ENCODE measurements around the gene LARP1B. TPM values are rescaled to one million over a fixed set of nuclear protein-coding genes. Genes with fewer than 3 reads are reported as not detected.

LARP1B gene
- total RNA-seq, 2 experiments from 2014 or later = 13.6 to 14.5 TPM

GRCh38 chr4:128169245-128169644 is 108.1 kb downstream of the LARP1B start:
- Mint-ChIP-seq H3K4me1 (ENCODE audit: low read depth) (no peaks in the 10 kb centered on the region), H3K4me3 (no peak overlapping the region), H3K36me3 (ENCODE audit: low read depth) (no peaks in the 10 kb centered on the region), H3K27ac (no peak overlapping the region), H3K27me3 (ENCODE audit: low read depth) (no peaks in the 10 kb centered on the region), H3K9me3 (ENCODE audit: insufficient read depth) (no peaks in the 10 kb centered on the region)
- DNase-seq (no peak), ATAC-seq (no peak)
- CTCF ChIA-PET = no interaction called here
- POLR2A ChIA-PET = no interaction called here

GRCh38 chr4:128176643-128177042 is 115.5 kb downstream of the LARP1B start:
- Mint-ChIP-seq H3K9me3 (ENCODE audit: insufficient read depth) (no peaks in the 10 kb centered on the region), H3K27me3 (ENCODE audit: low read depth) (no peaks in the 10 kb centered on the region), H3K27ac (no peak overlapping the region), H3K4me3 (no peak overlapping the region), H3K36me3 (ENCODE audit: low read depth) (no peaks in the 10 kb centered on the region), H3K4me1 (ENCODE audit: low read depth) (no peaks in the 10 kb centered on the region)
- POLR2A ChIA-PET = no interaction called here
- no peak for ATAC-seq
- no peak for DNase-seq
- CTCF ChIA-PET = no interaction called here

- H3K4me3 Mint-ChIP-seq = no peak overlapping the region
- H3K27ac Mint-ChIP-seq = no peak overlapping the region
- no peaks in the 10 kb centered on the region for H3K36me3 Mint-ChIP-seq (ENCODE audit: low read depth)
- ChIA-PET CTCF (interaction anchor here (0.6 to 1.0 kb wide), 2 partner anchors 15 to 1411 kb away, joined by 3 to 4 read pairs; no protein-coding TSS in a partner anchor), POLR2A (no interaction called here)
- H3K9me3 Mint-ChIP-seq (ENCODE audit: insufficient read depth) = no peaks in the 10 kb centered on the region
- no peak for ATAC-seq
- DNase-seq = no peak
- H3K27me3 Mint-ChIP-seq (ENCODE audit: low read depth) = no peaks in the 10 kb centered on the region
- H3K4me1 Mint-ChIP-seq (ENCODE audit: low read depth) = no peaks in the 10 kb centered on the region
Measured at GRCh38 chr4:128177498-128177897, 116.4 kb downstream of the LARP1B start.

GRCh38 chr4:128186623-128187022 is 125.5 kb downstream of the LARP1B start:
- ChIA-PET CTCF (no interaction called here), POLR2A (no interaction called here)
- no peaks in the 10 kb centered on the region for H3K27me3 Mint-ChIP-seq (ENCODE audit: low read depth)
- DNase-seq (no peak), ATAC-seq (no peak)
- no peak overlapping the region for H3K4me3 Mint-ChIP-seq
- no peak overlapping the region for H3K27ac Mint-ChIP-seq
- H3K9me3 Mint-ChIP-seq (ENCODE audit: insufficient read depth) = no peaks in the 10 kb centered on the region
- H3K4me1 Mint-ChIP-seq (ENCODE audit: low read depth) = peaks cover 15% of the 10 kb centered on the region
- peaks cover 2% of the 10 kb centered on the region for H3K36me3 Mint-ChIP-seq (ENCODE audit: low read depth)

GRCh38 chr4:128191115-128191781 is 130.1 kb downstream of the LARP1B start:
- peak; percentile 95 for ATAC-seq
- peak; percentile 79 for DNase-seq
- H3K9me3 Mint-ChIP-seq (ENCODE audit: insufficient read depth) = no peaks in the 10 kb centered on the region
- ChIA-PET CTCF (interaction anchor here (0.6 to 1.9 kb wide), 12 partner anchors 8 to 696 kb away, joined by 3 to 5 read pairs (median 3); partner anchors contain the start of gene JADE1), POLR2A (interaction anchor here (0.6 kb wide), 2 partner anchors 15 to 637 kb away, joined by 3 read pairs; no protein-coding TSS in a partner anchor)
- no peaks in the 10 kb centered on the region for H3K27me3 Mint-ChIP-seq (ENCODE audit: low read depth)
- H3K4me3 Mint-ChIP-seq = no peak overlapping the region
- peaks cover 15% of the 10 kb centered on the region for H3K4me1 Mint-ChIP-seq (ENCODE audit: low read depth)
- no peak overlapping the region for H3K27ac Mint-ChIP-seq
- no peaks in the 10 kb centered on the region for H3K36me3 Mint-ChIP-seq (ENCODE audit: low read depth)

- Mint-ChIP-seq H3K27ac (no peak overlapping the region), H3K27me3 (ENCODE audit: low read depth) (no peaks in the 10 kb centered on the region), H3K4me3 (no peak overlapping the region), H3K4me1 (ENCODE audit: low read depth) (no peaks in the 10 kb centered on the region), H3K9me3 (ENCODE audit: insufficient read depth) (no peaks in the 10 kb centered on the region), H3K36me3 (ENCODE audit: low read depth) (no peaks in the 10 kb centered on the region)
- POLR2A ChIA-PET = interaction anchor here (0.5 kb wide), 1 partner anchor 71 kb away, joined by 3 read pairs; no protein-coding TSS in a partner anchor
- DNase-seq = no peak
- ATAC-seq = no peak
- CTCF ChIA-PET = no interaction called here
Measured at GRCh38 chr4:128220286-128221235, 159.4 kb downstream of the LARP1B start.

- H3K27ac Mint-ChIP-seq = no peak overlapping the region
- DNase-seq (no peak), ATAC-seq (no peak)
- POLR2A ChIA-PET = no interaction called here
- H3K27me3 Mint-ChIP-seq (ENCODE audit: low read depth) = no peaks in the 10 kb centered on the region
- H3K4me1 Mint-ChIP-seq (ENCODE audit: low read depth) = no peaks in the 10 kb centered on the region
- no peaks in the 10 kb centered on the region for H3K9me3 Mint-ChIP-seq (ENCODE audit: insufficient read depth)
- CTCF ChIA-PET = no interaction called here
- no peak overlapping the region for H3K4me3 Mint-ChIP-seq
- H3K36me3 Mint-ChIP-seq (ENCODE audit: low read depth) = no peaks in the 10 kb centered on the region
Measured at GRCh38 chr4:128221586-128221985, 160.5 kb downstream of the LARP1B start.

- H3K27ac Mint-ChIP-seq = no peak overlapping the region
- H3K27me3 Mint-ChIP-seq (ENCODE audit: low read depth) = no peaks in the 10 kb centered on the region
- no peak for DNase-seq
- no peak for ATAC-seq
- H3K4me1 Mint-ChIP-seq (ENCODE audit: low read depth) = no peaks in the 10 kb centered on the region
- H3K36me3 Mint-ChIP-seq (ENCODE audit: low read depth) = no peaks in the 10 kb centered on the region
- H3K9me3 Mint-ChIP-seq (ENCODE audit: insufficient read depth) = no peaks in the 10 kb centered on the region
- no peak overlapping the region for H3K4me3 Mint-ChIP-seq
- CTCF ChIA-PET = interaction anchor here (2.1 kb wide), 1 partner anchor 33 kb away, joined by 5 read pairs; no protein-coding TSS in a partner anchor
- POLR2A ChIA-PET = no interaction called here
Measured at GRCh38 chr4:128225148-128225547, 164.0 kb downstream of the LARP1B start.

- Mint-ChIP-seq H3K9me3 (ENCODE audit: insufficient read depth) (no peaks in the 10 kb centered on the region), H3K27me3 (ENCODE audit: low read depth) (peaks cover 3% of the 10 kb centered on the region), H3K36me3 (ENCODE audit: low read depth) (no peaks in the 10 kb centered on the region), H3K4me3 (no peak overlapping the region), H3K27ac (no peak overlapping the region), H3K4me1 (ENCODE audit: low read depth) (no peaks in the 10 kb centered on the region)
- no peak for ATAC-seq
- CTCF ChIA-PET = no interaction called here
- POLR2A ChIA-PET = no interaction called here
- no peak for DNase-seq
Measured at GRCh38 chr4:128227991-128228571, 167.0 kb downstream of the LARP1B start.

GRCh38 chr4:128228845-128229795 is 168.0 kb downstream of the LARP1B start:
- Mint-ChIP-seq H3K4me1 (ENCODE audit: low read depth) (no peaks in the 10 kb centered on the region), H3K27ac (no peak overlapping the region), H3K27me3 (ENCODE audit: low read depth) (peaks cover 3% of the 10 kb centered on the region), H3K9me3 (ENCODE audit: insufficient read depth) (no peaks in the 10 kb centered on the region), H3K36me3 (ENCODE audit: low read depth) (no peaks in the 10 kb centered on the region), H3K4me3 (no peak overlapping the region)
- CTCF ChIA-PET = no interaction called here
- ATAC-seq (no peak), DNase-seq (no peak)
- POLR2A ChIA-PET = no interaction called here

GRCh38 chr4:128232719-128233118 is 171.6 kb downstream of the LARP1B start:
- no peaks in the 10 kb centered on the region for H3K4me1 Mint-ChIP-seq (ENCODE audit: low read depth)
- POLR2A ChIA-PET = no interaction called here
- peaks cover 4% of the 10 kb centered on the region for H3K27me3 Mint-ChIP-seq (ENCODE audit: low read depth)
- no peaks in the 10 kb centered on the region for H3K36me3 Mint-ChIP-seq (ENCODE audit: low read depth)
- DNase-seq (no peak), ATAC-seq (no peak)
- no peaks in the 10 kb centered on the region for H3K9me3 Mint-ChIP-seq (ENCODE audit: insufficient read depth)
- H3K27ac Mint-ChIP-seq = no peak overlapping the region
- H3K4me3 Mint-ChIP-seq = no peak overlapping the region
- CTCF ChIA-PET = no interaction called here
